GM18861 (cell line): ENCODE results near the gene PHOSPHO1.
A peak's percentile ranks its signal among the peaks of the same experiment; 100 is the strongest.
"Not testable (repeated sequence)": the region's sequence is repeated elsewhere in the genome, so short reads cannot be mapped to it uniquely, and the experiment has no call there.

Experiments used
- ATAC-seq: cut with Tn5 transposase; IDR thresholded peaks from one replicate; pipeline ENCODE4 v1.9.1; 2021; ENCODE audit not compliant: unreplicated experiment

PHOSPHO1 gene

GRCh38 chr17:49194297-49194607 is 36.3 kb downstream of the PHOSPHO1 start:
- ATAC-seq: no peak

- ATAC-seq: peak; percentile 19
Measured at GRCh38 chr17:49193513-49194296, 36.9 kb downstream of the PHOSPHO1 start.

- ATAC-seq: peak; percentile 40
Measured at GRCh38 chr17:49191917-49192741, 38.5 kb downstream of the PHOSPHO1 start.

- no peak for ATAC-seq
Measured at GRCh38 chr17:49191409-49191916, 39.1 kb downstream of the PHOSPHO1 start.

- no peak for ATAC-seq
Measured at GRCh38 chr17:49190932-49191331, 39.7 kb downstream of the PHOSPHO1 start.

GRCh38 chr17:49187301-49187700 is 43.3 kb downstream of the PHOSPHO1 start:
- ATAC-seq: no peak

- not testable (repeated sequence) for ATAC-seq
Measured at GRCh38 chr17:49185381-49185780, 45.2 kb downstream of the PHOSPHO1 start.

GRCh38 chr17:49184522-49184921 is 46.1 kb downstream of the PHOSPHO1 start:
- ATAC-seq: not testable (repeated sequence)

GRCh38 chr17:49183801-49184200 is 46.8 kb downstream of the PHOSPHO1 start:
- no peak for ATAC-seq

- ATAC-seq: no peak
Measured at GRCh38 chr17:49183341-49183740, 47.2 kb downstream of the PHOSPHO1 start.

- no peak for ATAC-seq
Measured at GRCh38 chr17:49180998-49181635, 49.5 kb downstream of the PHOSPHO1 start.

- no peak for ATAC-seq
Measured at GRCh38 chr17:49180303-49180702, 50.3 kb downstream of the PHOSPHO1 start.

- not testable (repeated sequence) for ATAC-seq
Measured at GRCh38 chr17:49175978-49176377, 54.6 kb downstream of the PHOSPHO1 start.
